Renal cortex interstitium (tissue), 11 donors: ENCODE results near the gene GGACT. TPM values are rescaled to one million over a fixed set of nuclear protein-coding genes. Genes with fewer than 3 reads are reported as not detected.
A peak's percentile ranks its signal among the peaks of the same experiment; 100 is the strongest.

Experiments
- DNase-seq, 11 donors: peaks; one replicate each; pipeline ENCODE4 v3.0.0-alpha.2; 2013; ENCODE audit warnings: low read depth in 9 of 11, low spot score in 4 of 11; ENCODE audit errors: extremely low read depth in 1 of 11
- polyA plus RNA-seq, 3 donors: library from polyadenylated mRNA; unstranded; fragments of 120-200 nt; gene quantifications; one replicate each; pipeline ENCODE4 v1.2.1, GENCODE V29; 2013; ENCODE audit not compliant: insufficient read length in 3 of 3

The GGACT gene
- polyA plus RNA-seq, 3 donors: 5.5 to 6.3 (median 5.8) TPM

GRCh38 chr13:100563779-100564178, 24.8 kb downstream of the GGACT start:
- no peak for DNase-seq

- no peak for DNase-seq
Measured at GRCh38 chr13:100561599-100562204, 26.9 kb downstream of the GGACT start.

- DNase-seq: no peak
Measured at GRCh38 chr13:100561158-100561499, 27.5 kb downstream of the GGACT start.

GRCh38 chr13:100560498-100561157, 28.0 kb downstream of the GGACT start:
- DNase-seq: no peak

GRCh38 chr13:100559886-100560285, 28.7 kb downstream of the GGACT start:
- DNase-seq: no peak

GRCh38 chr13:100552755-100553154, 35.8 kb downstream of the GGACT start:
- DNase-seq: no peak

GRCh38 chr13:100549316-100549715, 39.3 kb downstream of the GGACT start:
- no peak for DNase-seq

- no peak for DNase-seq
Measured at GRCh38 chr13:100547791-100548201, 40.8 kb downstream of the GGACT start.

- DNase-seq: no peak
Measured at GRCh38 chr13:100546713-100547405, 41.7 kb downstream of the GGACT start.

- DNase-seq: no peak
Measured at GRCh38 chr13:100545684-100546061, 42.9 kb downstream of the GGACT start.

- no peak for DNase-seq
Measured at GRCh38 chr13:100544866-100545683, 43.5 kb downstream of the GGACT start.

- peak in 3 of 11 donors; percentile 18 to 33 (median 19) for DNase-seq
Measured at GRCh38 chr13:100543872-100544602, 44.6 kb downstream of the GGACT start.

- DNase-seq: no peak
Measured at GRCh38 chr13:100542826-100543156, 45.8 kb downstream of the GGACT start.

- no peak for DNase-seq
Measured at GRCh38 chr13:100541897-100542825, 46.4 kb downstream of the GGACT start.

- DNase-seq: no peak
Measured at GRCh38 chr13:100540621-100541020, 48.0 kb downstream of the GGACT start.

- no peak for DNase-seq
Measured at GRCh38 chr13:100537951-100538462, 50.6 kb downstream of the GGACT start.

- DNase-seq: no peak
Measured at GRCh38 chr13:100537486-100537885, 51.1 kb downstream of the GGACT start.

GRCh38 chr13:100536643-100537180, 51.9 kb downstream of the GGACT start:
- DNase-seq: no peak
